Measurements from ENCODE around the gene TOGARAM1.

GRCh38 chr14:44995770-44996294, 33.8 kb downstream of the TOGARAM1 start:
- TF ChIP-seq, protein P1, sequence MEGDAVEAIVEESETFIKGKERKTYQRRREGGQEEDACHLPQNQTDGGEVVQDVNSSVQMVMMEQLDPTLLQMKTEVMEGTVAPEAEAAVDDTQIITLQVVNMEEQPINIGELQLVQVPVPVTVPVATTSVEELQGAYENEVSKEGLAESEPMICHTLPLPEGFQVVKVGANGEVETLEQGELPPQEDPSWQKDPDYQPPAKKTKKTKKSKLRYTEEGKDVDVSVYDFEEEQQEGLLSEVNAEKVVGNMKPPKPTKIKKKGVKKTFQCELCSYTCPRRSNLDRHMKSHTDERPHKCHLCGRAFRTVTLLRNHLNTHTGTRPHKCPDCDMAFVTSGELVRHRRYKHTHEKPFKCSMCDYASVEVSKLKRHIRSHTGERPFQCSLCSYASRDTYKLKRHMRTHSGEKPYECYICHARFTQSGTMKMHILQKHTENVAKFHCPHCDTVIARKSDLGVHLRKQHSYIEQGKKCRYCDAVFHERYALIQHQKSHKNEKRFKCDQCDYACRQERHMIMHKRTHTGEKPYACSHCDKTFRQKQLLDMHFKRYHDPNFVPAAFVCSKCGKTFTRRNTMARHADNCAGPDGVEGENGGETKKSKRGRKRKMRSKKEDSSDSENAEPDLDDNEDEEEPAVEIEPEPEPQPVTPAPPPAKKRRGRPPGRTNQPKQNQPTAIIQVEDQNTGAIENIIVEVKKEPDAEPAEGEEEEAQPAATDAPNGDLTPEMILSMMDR (IDR thresholded peaks at IDR 0.05): no peak
- TF ChIP-seq POLR2AphosphoS5 (IDR thresholded peaks at IDR 0.05) (no peak), POLR2A (IDR thresholded peaks at IDR 0.05) (no peak), EP300 (IDR thresholded peaks at IDR 0.05) (no peak)
